ENCODE data around the gene TBXAS1.
"Not testable (repeated sequence)": the region's sequence is repeated elsewhere in the genome, so short reads cannot be mapped to it uniquely, and the experiment has no call there.

TBXAS1 gene

GRCh38 chr7:139895141-139895829 is 66.2 kb downstream of the TBXAS1 start:
- DNase-seq = no peak

- DNase-seq = no peak
These were observed 67.2 kb downstream of the TBXAS1 start for GRCh38 chr7:139896288-139896687.

GRCh38 chr7:139896831-139897230 is 67.8 kb downstream of the TBXAS1 start:
- DNase-seq = no peak

GRCh38 chr7:139897422-139898090 is 68.5 kb downstream of the TBXAS1 start:
- DNase-seq = no peak

GRCh38 chr7:139898483-139898882 is 69.4 kb downstream of the TBXAS1 start:
- DNase-seq = no peak

- no peak for DNase-seq
These were observed 70.4 kb downstream of the TBXAS1 start for GRCh38 chr7:139899328-139899955.

GRCh38 chr7:139900326-139900725 is 71.3 kb downstream of the TBXAS1 start:
- DNase-seq = no peak

- DNase-seq = no peak
These were observed 72.2 kb downstream of the TBXAS1 start for GRCh38 chr7:139901056-139901795.

- no peak for DNase-seq
These were observed 72.8 kb downstream of the TBXAS1 start for GRCh38 chr7:139901901-139902300.

- DNase-seq = no peak
These were observed 73.5 kb downstream of the TBXAS1 start for GRCh38 chr7:139902436-139903102.

- DNase-seq = not testable (repeated sequence)
These were observed 74.0 kb downstream of the TBXAS1 start for GRCh38 chr7:139903103-139903477.

- no peak for DNase-seq
These were observed 77.8 kb downstream of the TBXAS1 start for GRCh38 chr7:139906879-139907278.

GRCh38 chr7:139908792-139909191 is 79.7 kb downstream of the TBXAS1 start:
- no peak for DNase-seq

GRCh38 chr7:139909379-139910050 is 80.5 kb downstream of the TBXAS1 start:
- peak; percentile 74 for DNase-seq

GRCh38 chr7:139913021-139913844 is 84.2 kb downstream of the TBXAS1 start:
- no peak for DNase-seq

GRCh38 chr7:139913845-139914135 is 84.7 kb downstream of the TBXAS1 start:
- DNase-seq = no peak

GRCh38 chr7:139914306-139915267 is 85.5 kb downstream of the TBXAS1 start:
- DNase-seq = no peak

- DNase-seq = no peak
These were observed 86.3 kb downstream of the TBXAS1 start for GRCh38 chr7:139915268-139915863.

GRCh38 chr7:139915864-139916716 is 87.0 kb downstream of the TBXAS1 start:
- DNase-seq = no peak
